GM18511 (cell line): Measurements from ENCODE around the gene UBR2.
A peak's percentile ranks its signal among the peaks of the same experiment; 100 is the strongest.

Experiments
- ATAC-seq: cut with Tn5 transposase; IDR thresholded peaks from one replicate; pipeline ENCODE4 v1.9.1; 2021; ENCODE audit warnings: mild to moderate bottlenecking, moderate library complexity; ENCODE audit not compliant: unreplicated experiment

The UBR2 gene

DNA sequence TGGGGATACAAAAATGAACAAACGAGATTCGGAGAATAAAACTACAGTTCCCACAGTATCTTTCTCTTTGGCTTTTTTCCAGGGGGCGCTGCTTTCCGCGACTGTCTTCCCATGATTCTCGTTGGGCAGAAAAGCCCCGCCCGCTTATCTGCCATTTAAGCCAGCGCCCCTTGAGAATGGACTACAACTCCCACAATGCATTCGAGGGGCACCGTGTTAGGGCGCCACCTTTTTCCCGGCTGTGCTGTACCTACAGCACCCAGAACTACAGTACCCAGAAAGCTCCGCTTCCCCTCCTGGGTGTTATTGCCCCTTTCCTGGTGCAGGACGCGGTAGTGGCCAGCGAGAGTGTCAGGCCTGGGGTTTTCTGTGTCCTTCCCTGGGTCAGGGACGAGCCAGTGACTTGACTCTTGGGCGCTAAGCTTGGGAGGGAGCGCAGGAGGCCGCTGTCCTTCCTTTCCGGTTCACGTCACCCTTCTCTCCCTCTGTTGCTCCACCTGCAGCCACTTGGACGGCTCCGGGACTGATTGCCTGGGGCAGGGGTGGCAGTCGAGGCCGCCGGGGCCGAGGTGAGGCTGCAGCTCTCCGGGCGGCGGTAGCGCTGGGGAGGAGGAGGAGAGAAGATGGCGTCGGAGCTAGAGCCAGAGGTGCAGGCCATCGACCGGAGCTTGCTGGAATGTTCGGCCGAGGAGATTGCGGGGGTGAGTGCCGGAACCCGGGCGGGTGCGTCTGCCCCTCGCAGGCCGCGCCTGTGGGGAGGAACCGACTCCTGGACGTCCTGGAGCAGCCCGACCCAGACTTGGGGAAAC, at the start of gene UBR2:
Gene UBR2 (plus strand): TSS at position 333 of the 809 bp plus-strand sequence. CDS start 291 bp downstream, at position 624.
- peak; percentile 97 for ATAC-seq

DNA sequence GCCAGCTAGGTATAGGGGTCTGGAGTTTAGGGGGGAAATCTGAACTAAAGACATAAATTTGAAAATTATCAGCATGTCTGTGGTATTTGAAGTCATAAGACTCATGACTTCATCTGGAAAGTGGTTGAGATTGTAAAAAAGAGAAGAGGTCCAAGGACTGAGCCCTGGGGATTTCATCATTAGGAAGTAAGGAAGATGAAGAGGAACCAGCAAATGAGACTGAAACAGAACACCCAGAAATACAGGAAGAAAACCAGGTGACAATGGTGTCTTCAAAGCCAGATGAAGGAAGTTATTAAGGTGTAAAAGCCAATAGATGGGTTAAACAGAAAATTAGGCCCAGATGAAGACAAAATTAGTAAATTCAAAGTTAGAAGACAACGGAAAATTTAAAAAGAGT, 49.1 kb upstream of the UBR2 start:
- ATAC-seq, result no peak

DNA sequence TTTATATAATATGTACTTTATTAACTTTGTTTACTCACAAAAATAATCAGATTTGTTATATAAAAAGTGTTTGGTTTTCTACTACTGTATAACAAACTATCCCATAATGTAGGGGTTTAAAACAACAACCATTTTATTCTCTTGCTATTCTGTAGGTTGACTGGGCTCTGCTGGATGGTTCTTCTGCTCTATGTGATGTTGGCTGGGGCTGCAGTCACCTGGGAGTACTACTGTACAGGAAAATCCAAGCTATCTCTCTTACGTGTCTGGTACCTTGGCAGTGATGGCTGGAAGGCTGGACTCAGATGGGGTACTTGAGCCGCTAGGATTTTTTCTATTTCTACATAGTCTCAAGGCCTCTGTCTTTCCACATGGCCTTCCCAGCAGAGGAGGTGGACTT, 44.0 kb upstream of the UBR2 start:
- no peak for ATAC-seq

DNA sequence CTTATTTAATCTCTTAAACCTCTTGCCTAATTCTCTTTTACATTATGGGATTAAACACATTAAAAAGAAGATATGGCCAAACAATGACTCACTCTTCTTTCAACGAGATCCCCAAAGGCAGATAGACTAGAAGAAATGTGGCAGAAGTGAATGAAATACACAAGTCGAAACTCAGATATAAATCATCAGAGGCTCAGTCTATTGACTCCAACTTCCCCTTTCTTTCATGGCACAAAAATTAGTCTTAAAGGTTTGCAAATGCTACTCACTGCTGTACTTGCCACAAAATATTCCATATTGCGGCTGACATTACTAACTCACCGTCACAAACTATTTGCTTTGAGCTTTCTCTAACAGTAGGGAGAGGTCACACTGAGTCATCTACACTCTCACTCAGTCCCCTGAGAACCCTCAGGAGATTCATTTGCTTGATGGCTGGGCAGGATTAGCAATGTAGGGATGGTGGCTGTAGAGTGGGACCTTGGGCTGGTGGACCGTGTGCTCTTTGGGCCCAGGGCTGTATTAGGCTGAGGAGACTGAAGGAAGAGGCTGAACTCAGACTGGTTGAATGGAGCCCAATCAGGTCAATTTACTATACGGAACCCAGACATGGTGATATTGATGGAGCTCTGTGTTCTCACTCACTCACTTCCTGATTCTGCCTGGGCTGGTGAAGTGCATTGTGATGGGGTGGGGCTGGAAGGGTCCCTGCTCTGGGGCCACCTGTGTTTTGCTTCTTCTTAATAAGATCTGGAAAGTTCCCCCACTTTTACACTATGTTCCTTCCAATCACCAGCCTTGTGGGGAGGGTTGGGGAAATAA, 42.8 kb upstream of the UBR2 start:
- ATAC-seq, result peak; percentile 71

DNA sequence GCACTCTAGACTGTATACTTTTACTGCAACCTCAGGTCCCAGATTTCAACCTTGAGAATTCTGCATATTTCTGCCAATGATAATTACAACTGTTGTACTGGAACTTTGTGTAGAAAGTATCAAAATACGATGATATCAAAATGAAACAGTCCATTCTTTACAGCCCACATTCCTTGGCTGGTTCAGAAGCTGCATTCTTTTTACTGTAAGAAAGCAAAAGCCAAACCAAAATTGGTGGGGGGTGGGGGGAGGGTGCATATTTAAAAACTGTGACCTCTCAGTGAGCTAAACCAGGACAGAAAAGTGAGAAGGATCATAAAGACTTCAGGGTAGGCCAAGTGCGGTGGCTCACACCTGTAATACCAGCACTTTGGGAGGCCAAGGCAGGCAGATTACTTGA, 41.8 kb upstream of the UBR2 start:
- ATAC-seq, result no peak

DNA sequence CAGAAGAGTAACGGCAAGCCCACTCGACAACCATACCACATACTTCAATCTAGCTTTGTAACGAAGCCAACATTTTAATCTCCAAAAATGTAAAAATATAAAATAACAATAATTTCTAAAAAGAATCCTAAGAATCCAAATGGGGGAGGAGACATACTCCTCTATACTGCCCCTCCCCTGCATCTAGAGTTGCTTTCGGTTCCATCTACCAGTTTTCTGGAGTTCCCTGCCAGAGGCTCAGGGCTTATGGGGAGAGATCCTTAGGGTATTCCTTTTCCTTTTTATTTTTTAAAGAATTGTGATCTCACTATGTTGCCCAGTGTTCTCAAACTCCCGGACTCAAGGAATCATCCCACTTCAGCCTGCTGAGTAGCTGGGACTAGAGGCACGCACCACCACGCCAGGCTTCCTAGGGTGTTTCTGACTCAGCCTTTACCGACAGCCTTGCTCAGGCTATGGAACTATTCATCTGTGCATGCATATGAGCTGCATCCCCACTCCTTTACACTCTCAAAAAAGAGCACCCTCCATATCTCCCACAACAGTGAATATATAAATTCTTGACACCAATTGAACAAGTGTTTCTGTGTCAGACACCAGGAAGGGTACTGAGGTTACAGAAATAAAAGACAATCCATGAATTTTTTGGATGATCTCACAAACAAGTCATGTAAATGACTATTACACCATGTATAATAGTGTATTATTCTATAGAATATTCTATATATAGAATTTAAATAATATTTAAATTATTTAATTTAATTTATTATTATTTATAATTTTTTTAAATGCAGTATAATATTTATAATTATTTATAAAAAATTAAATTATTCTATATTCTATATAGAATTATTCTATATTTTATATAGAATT, 40.7 kb upstream of the UBR2 start:
- ATAC-seq, result no peak

DNA sequence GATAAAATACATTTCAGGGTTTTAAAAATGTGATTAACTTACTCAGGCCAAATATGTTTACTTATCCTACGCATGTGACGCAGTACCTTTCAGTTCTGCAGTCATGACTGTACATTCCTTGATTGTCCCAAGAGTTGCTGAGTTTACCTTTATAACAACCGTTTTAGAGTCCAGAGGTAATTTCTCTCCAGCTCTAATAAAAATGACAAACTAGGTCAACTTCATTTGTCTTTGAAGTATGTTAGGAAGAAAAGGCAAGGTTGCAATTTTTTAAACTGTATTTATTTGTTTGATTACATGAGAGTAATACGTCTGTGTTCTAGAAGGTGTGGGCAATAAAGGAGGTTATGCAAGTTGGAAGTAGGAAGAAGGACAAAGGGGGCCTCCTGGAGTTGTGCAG, 38.6 kb upstream of the UBR2 start:
- no peak for ATAC-seq

DNA sequence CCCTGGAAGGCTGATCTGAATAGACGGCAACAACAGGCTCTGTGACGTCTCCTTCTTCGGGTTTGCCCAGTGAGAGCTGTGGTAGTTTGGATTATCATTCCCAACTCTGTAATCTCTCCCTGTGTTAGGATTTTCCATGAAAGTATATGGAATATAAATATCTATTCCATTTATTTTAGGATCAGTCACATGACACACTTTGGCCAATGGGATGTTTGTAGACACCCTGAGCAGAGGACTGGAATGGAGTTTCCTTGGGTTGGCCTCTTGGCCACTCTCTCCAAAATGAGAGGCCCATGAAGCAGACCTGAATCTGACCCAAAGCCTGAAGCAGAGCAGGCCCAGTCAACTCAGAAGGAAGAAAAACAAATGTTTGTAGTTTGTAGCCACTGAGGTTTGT, 37.2 kb upstream of the UBR2 start:
- no peak for ATAC-seq

DNA sequence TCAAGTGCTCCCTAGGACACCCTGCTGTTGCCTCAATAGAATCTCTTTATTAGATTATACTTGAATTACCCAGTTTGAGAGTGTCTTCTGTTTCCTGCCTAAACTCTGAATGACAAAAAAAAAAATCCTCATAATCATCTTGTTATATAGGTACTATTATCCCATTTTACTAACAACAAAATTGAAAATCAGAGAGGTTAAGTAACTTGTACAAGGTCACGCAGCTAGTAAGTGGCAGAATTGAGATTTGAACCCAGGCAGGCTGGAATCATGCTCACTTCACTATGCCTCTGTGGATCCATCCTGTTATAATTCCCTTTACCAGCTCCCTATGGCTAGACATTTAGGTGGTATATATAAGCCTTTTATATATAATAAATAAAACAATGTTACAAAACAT, 36.6 kb upstream of the UBR2 start:
- ATAC-seq, result no peak

DNA sequence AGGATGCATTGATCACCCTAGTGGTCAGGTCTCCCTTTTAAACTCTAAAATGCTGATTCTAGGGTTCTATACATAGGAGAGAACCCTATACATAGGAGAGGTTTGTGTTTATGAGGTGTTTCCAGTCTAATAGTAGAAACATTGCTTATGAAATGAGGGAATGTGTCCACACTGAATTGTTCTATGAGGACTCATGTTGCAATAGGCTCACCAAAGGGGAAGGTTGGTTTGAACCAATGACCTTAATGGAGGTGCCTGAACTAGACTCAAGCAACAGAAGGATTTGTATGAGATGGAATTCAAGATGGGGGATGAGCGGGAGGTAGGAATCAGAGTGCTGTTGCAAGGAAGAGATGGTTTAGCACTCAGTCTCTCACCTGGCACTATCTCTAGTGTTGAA, 33.5 kb upstream of the UBR2 start:
- no peak for ATAC-seq

DNA sequence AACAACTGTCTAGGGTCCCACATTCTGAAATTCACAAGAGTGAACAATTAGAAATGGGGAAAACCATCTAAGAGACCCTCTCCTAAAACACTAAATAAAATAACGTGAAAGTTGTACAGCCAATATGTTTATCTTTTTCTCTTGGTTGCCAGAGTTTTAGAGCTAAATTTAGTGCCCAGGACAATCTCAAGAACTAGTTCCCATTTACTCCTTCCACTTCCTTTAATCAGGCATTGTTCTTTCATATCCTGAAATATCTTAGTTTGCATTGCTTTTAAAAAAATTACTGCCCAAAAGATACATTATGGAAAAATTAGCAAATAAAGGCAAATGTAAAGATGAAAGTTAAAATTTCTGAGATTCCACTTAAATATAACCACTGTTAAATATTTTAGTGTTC, 33.1 kb upstream of the UBR2 start:
- ATAC-seq, result no peak

DNA sequence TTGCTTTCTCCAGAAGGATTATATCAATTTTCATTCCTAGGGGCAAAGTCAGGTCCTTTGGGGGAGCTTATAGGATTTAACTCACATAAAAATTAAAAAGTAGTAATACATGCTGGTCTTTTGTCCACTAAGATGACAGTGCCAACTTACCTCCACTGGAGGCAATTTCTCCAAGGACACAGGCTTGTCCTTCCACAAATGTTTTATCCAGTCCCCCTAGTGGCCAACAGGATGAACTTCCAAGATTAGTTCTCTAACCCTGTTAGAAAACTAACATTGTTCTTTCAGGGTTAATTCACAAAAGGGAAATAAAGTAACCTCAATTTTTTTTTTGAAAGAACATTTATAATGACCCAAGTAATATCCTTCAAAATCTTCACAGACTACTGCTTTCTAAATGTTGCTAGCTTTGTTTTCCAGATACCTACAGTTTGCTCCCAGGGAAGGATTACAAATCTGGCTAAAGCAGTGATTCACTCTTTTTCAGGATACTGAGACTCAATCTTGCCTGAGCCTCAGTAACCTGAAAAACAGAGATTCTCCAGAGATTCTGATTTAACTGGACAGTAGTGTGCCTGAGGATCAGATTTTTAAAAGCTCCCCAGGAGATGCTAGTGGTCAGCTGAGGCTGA, 31.7 kb upstream of the UBR2 start:
- ATAC-seq, result no peak

DNA sequence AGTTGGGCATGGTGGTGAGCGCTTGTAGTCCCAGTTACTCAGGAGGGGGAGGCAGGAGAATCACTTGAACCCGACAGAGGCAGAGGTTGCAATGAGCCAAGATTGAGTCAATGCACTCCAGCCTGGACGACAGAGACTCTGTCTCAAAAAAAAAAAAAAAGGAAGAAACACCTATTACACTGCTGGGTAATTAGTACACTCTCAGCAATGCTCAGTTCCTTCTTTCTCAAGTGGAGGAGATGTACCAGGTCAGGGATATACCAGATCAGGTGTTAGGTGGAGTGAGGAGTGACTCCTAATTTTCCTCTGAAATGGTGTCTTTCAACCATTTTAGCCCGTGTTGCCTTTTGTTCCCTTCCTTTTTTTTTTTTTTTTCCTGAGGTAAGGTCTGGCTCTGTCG, 30.0 kb upstream of the UBR2 start:
- no peak for ATAC-seq

DNA sequence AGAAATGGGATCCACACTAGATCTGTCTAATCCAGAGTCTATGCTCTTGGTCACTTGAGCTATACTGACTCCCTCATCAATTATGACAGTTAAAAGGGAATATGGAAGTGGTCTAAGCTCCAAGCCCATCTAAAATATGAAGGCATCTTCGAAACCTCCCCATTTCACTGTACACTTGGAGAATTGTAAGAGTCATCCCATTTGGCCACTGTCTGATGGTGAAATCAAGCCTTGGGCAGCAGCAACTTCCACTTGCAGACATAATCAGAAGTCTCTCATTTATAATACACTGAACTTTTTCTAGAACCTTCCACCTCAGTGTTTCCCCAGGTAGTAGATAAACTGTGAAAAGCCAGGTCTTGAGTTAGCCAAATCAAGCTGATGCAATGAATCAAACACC, 26.3 kb upstream of the UBR2 start:
- no peak for ATAC-seq

DNA sequence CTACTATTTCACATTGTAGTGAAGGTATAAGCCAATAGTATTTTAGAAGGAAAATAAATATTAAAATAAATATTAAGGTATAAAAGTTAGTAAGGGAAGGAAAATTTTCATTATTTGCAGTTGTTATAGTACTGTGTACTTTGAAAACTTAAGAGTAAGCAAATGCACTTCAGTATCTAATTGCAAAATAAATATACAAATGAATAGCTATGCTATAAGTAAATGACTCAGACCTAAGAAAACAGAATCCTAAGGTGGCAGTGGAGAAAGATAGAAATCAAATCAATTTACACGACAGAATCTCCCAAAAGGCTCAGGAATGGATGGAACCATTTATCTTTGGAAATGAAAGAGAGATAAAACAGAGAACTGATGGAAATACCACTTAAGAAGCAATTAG, 24.7 kb upstream of the UBR2 start:
- no peak for ATAC-seq

DNA sequence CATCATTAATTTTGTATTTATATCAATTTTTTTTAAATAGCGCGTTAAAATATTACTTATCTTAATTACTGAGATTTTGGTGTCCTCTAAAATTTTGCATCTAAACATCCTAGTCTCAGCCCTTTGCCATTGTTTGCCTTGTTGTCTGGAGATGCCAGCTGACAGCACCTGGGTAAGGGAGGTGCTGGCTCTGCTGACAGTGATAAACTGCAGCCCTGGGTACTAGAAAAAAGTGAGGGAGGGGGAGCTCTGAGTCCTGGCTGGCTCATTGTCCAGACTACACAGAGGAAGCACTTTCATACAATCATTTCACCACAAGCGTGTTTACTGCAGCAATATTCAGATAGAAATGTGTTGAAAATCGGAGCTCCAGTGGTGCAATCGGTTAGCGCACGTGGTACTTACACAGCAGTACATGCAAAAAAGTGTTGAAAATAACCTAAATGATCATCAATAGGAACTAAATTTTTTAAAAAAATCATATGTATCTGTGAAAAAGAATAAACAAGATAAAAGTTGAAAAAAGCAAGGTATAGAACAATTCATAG, 18.5 kb upstream of the UBR2 start:
- ATAC-seq, result no peak

DNA sequence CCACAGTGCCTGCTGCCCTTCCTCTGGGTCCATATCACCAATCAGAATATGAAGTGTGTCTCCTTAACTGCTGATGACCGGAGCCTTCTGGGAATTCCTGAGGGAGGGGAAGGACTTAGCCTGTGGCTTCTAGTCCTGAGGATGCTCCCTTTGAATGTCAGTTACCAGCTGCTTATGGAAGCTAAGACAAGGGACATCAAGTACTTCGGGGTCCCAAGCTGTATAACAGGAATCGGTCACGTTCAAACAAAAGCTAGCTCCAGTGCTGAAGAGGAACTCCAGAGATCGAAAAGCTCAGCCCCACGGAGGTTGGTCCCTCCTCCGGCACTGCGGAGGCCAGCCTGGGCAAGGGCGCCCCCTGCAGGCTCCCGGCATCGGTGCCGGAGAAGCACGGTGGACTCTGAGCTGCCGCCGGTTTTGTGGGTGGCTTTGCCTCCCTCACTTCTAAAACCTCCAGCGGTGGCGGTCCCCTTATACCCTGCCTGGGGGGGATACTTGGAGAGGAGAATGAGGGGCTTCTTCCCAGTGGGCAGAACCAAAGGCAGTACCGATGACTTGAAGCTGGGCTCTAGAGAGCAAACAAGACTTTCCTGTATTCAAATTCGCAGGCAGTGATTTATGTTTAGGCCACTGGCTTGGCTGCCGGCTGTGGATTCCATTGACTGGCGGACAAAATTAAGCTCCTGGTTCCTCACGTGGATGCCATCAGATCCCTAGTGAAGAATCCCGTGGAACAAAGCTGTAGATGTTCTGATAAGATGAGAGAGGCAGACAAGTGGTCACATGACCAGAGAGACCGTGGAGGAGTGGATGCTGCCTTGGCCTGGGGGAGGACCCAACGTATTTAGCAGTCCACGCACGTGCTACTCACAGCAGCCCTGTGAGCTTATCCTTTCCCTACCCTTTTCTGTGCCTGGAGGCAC, 16.2 kb upstream of the UBR2 start:
- peak; percentile 94 for ATAC-seq

DNA sequence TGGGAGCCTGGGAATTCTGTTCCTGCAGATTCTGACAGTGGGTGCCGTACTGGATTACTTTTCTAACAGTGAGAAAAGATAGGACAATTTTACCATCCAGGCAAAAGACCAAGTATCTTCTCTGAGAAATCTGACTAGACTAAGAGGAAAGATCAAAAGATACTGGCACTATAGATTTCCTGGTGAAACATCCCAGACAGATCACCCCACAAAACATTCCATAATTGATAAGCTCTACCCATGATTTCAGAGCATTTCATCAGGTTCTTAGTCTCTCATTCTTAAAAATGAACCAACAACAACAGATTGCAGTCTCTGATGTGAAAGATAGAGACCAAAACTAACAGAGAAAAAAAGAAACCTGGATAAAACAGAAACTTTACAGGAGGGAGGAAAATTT, 13.6 kb upstream of the UBR2 start:
- no peak for ATAC-seq

DNA sequence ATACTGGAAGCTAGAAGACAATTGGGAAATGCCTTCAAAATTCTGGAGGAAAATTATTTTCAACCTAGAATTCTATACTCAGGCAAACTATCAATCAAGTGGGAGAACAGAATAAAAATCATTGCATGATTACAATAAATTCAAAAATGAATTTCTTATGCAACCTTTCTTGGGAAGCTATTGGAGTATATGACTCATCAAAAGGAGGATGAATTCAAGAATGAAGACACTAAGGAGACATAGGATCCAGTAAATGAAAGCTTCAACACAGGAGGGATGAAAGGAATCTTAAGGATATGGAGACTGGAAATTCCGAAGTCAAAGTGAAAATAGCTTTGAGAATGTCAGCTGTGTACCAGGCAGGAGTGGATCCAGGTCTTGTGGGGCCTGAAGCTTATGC, 12.6 kb upstream of the UBR2 start:
- no peak for ATAC-seq

DNA sequence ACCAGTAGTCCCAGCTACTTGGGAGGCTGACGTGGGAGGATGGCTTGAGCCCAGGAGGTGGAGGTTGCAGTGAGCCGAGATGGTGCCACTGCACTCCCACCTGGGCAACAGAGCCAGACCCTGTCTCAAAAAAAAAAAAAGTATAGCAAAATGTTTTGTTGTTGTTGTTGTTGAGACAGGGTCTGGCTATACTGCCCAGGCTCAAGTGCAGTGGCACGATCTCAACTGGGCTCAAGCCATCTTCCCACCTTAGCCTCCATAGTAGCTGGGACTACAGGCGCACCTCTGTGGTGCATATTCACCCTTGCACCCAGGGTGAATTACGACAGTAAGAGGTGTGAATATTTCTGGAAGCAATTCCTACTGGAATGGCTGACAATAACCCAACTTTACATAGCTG, 11.4 kb upstream of the UBR2 start:
- ATAC-seq, result no peak
